Suprapubic skin (tissue), 4 donors: Measurements from ENCODE around the gene STXBP3. TPM values are rescaled to one million over a fixed set of nuclear protein-coding genes. Genes with fewer than 3 reads are reported as not detected.

ENCODE experiments used
- DNase-seq, 2 donors: peaks; one replicate each; pipeline ENCODE4 v3.0.0-alpha.2; 2019; ENCODE audit warnings: low spot score in 2 of 2
- H3K27ac ChIP-seq: fragments of 200-600 bp; sonication (generic); one replicate; pipeline ENCODE4 v1.5.1; 2019
- H3K27me3 ChIP-seq: fragments of 200-600 bp; sonication (generic); one replicate; pipeline ENCODE4 v1.5.1; 2019
- H3K36me3 ChIP-seq: fragments of 200-600 bp; sonication (generic); one replicate; pipeline ENCODE4 v1.5.1; 2019
- H3K4me1 ChIP-seq: fragments of 200-600 bp; sonication (generic); one replicate; pipeline ENCODE4 v1.5.1; 2019
- H3K4me3 ChIP-seq: fragments of 200-600 bp; sonication (generic); one replicate; pipeline ENCODE4 v1.5.1; 2019; ENCODE audit warnings: mild to moderate bottlenecking
- H3K9me3 ChIP-seq: fragments of 200-600 bp; sonication (generic); one replicate; pipeline ENCODE4 v1.5.1; 2019
- EP300 ChIP-seq: sonication (generic); formaldehyde crosslinking; IDR thresholded peaks from one replicate; pipeline ENCODE4 v1.6.1; 2017; ENCODE audit warnings: antibody characterized with exemption
- POLR2A ChIP-seq, 2 donors: fragments of 450-650 bp; IDR thresholded peaks; one replicate each; pipeline ENCODE4 v1.6.1; 2017; ENCODE audit warnings: antibody characterized with exemption in 2 of 2, mild to moderate bottlenecking in 2 of 2, moderate library complexity in 2 of 2
- POLR2AphosphoS5 ChIP-seq, 3 donors: sonication (generic); formaldehyde crosslinking; IDR thresholded peaks; one replicate each; pipeline ENCODE4 v1.6.1; 2017; ENCODE audit warnings: antibody characterized with exemption in 3 of 3
- WGBS: methylation state at CpG from one replicate; pipeline ENCODE4 v1.1.5; 2018; 5-methylcytosine and 5-hydroxymethylcytosine counted together
- total RNA-seq, 4 donors: library from RNA; depleted of rRNA; stranded (reverse); fragments of >200 nt; gene quantifications; one replicate each; pipeline ENCODE4 v1.1.0, GENCODE V29; 2016
- TF ChIP-seq, protein P1 (sequence below), 2 donors: fragments of 200-600 bp in 1 of 2; fragments of 450-650 bp in 1 of 2; sonication (generic) in 1 of 2; IDR thresholded peaks; one replicate each; pipeline ENCODE4 v1.5.1; 2016 to 2019; ENCODE audit warnings: antibody characterized with exemption in 2 of 2, mild to moderate bottlenecking in 1 of 2, moderate library complexity in 1 of 2

STXBP3 gene
- total RNA-seq, 4 donors from 2014 or later, result 48.8 to 137 (median 66.3) TPM

DNA sequence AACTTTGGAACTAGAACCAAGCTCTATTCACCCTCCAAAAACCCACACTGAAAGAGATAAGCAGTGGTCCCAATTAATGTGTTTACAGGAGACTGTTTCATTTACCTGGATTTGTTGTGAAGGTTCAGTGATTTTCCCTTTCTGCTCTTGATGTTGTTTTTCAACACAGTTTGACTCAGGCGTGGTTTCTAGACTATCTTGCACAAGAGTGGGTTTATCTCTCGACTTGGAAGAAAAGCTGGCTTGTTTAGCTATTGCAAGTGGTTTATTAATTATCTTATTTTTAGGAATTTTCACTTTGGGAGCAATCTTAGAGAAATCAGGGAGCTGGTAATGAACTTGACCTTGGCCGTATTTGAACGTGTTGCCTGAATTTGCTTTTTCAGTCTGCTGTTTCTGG is 105.1 kb downstream of the STXBP3 start:
- Histone ChIP-seq H3K27ac (peak overlapping the region; percentile 34), H3K9me3 (no peaks in the 10 kb centered on the region), H3K36me3 (no peaks in the 10 kb centered on the region), H3K4me3 (no peak overlapping the region), H3K4me1 (peaks cover 12% of the 10 kb centered on the region), H3K27me3 (no peaks in the 10 kb centered on the region)
- DNase-seq, result no peak
- WGBS, result 73% methylated on average over 4 of the region's 4 CpGs
- TF ChIP-seq POLR2AphosphoS5 (IDR thresholded peaks at IDR 0.05) (no peak), POLR2A (IDR thresholded peaks at IDR 0.05) (no peak), EP300 (no peak)
- TF ChIP-seq, protein P1, sequence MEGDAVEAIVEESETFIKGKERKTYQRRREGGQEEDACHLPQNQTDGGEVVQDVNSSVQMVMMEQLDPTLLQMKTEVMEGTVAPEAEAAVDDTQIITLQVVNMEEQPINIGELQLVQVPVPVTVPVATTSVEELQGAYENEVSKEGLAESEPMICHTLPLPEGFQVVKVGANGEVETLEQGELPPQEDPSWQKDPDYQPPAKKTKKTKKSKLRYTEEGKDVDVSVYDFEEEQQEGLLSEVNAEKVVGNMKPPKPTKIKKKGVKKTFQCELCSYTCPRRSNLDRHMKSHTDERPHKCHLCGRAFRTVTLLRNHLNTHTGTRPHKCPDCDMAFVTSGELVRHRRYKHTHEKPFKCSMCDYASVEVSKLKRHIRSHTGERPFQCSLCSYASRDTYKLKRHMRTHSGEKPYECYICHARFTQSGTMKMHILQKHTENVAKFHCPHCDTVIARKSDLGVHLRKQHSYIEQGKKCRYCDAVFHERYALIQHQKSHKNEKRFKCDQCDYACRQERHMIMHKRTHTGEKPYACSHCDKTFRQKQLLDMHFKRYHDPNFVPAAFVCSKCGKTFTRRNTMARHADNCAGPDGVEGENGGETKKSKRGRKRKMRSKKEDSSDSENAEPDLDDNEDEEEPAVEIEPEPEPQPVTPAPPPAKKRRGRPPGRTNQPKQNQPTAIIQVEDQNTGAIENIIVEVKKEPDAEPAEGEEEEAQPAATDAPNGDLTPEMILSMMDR (IDR thresholded peaks at IDR 0.05), result no peak

GRCh38 chr1:108852221-108852975 is 105.9 kb downstream of the STXBP3 start:
- 53% methylated on average over 7 of the region's 7 CpGs for WGBS
- TF ChIP-seq EP300, result no peak
- TF ChIP-seq, protein P1 (IDR thresholded peaks at IDR 0.05), result no peak
- TF ChIP-seq POLR2A (IDR thresholded peaks at IDR 0.05), result no peak
- TF ChIP-seq POLR2AphosphoS5 (IDR thresholded peaks at IDR 0.05), result no peak
- no peaks in the 10 kb centered on the region for H3K36me3 ChIP-seq
- H3K4me1 ChIP-seq, result peaks cover 12% of the 10 kb centered on the region
- no peaks in the 10 kb centered on the region for H3K9me3 ChIP-seq
- peak overlapping the region; percentile 34 for H3K27ac ChIP-seq
- no peak overlapping the region for H3K4me3 ChIP-seq
- DNase-seq, result no peak
- no peaks in the 10 kb centered on the region for H3K27me3 ChIP-seq

DNA sequence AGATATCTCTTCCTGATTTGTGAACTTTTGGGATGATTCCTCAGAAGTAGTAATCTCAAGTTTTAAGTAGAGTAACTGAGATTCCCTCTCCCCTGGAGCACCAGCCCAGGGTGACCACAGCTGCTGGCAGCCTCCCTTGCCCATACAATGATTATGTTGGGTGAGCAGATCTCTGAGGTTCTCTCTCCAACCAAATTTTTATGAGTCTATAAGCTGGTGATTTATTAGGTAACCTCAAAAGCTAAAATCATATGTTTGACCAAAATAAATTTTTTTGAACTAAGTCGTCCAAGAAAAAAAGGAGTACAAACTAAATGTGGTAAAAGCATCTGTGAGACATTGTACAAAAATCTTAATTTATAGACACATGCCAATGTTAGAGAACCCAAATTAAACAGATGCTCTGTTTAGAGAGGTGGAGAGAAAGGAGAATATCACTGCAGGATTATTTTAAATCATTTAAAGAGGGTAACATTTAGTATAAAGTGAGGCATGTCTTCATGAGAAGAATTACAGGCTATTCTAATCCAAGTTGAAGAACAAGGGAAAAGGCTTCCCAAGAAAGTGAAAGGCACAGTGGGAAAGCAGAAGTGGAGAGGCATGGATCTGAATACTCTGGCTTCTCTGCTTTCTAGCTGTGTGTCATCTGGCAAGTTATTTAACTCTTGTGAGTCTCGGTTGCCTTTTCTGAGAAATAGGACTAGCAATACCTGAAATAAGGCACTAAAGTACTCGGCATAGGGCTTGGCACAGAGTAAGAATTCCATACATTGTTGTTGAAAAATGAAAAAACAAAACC is 107.9 kb downstream of the STXBP3 start:
- no peak for DNase-seq
- WGBS, result 47% methylated on average over 3 of the region's 3 CpGs
- Histone ChIP-seq H3K36me3 (no peaks in the 10 kb centered on the region), H3K4me1 (peaks cover 12% of the 10 kb centered on the region), H3K27ac (no peak overlapping the region), H3K4me3 (no peak overlapping the region), H3K9me3 (no peaks in the 10 kb centered on the region), H3K27me3 (no peaks in the 10 kb centered on the region)
- TF ChIP-seq EP300, result no peak
- TF ChIP-seq POLR2AphosphoS5 (IDR thresholded peaks at IDR 0.05), result no peak
- TF ChIP-seq, protein P1 (IDR thresholded peaks at IDR 0.05), result no peak
- no peak for TF ChIP-seq POLR2A (IDR thresholded peaks at IDR 0.05)

DNA sequence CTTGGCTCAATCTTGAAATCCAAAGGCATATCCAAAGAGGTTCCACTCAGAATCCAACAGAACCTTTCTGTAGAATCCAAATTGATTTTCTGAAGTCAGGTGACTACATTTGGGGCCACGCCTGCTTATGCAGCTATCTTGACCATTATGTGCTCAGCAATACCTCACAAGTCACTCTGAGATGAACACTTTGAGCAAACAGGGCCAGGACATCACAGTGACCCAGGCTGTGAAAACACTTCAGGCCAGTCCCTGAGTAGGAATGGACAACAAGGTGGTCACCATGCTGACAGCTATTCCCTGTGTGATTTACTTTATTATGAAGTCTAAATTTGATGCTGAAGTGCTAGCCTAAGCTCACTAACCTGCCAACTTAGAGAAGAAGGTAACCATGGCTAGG is 110.5 kb downstream of the STXBP3 start, which contains the start of gene AKNAD1:
Gene AKNAD1, minus strand, starts transcription at position 101 of the 400 bp plus-strand sequence. CDS start 4,430 bp downstream, outside the sequence.
- H3K9me3 ChIP-seq, result no peaks in the 10 kb centered on the region
- no peak within 1 kb of the TSS for H3K4me3 ChIP-seq
- H3K27ac ChIP-seq, result no peak within 1 kb of the TSS
- DNase-seq, result no peak
- 93% methylated on average over 1 of the region's 1 CpG for WGBS
- peaks cover 6% of the 10 kb centered on the region for H3K4me1 ChIP-seq
- no peak for TF ChIP-seq POLR2A (IDR thresholded peaks at IDR 0.05)
- TF ChIP-seq EP300, result no peak
- TF ChIP-seq POLR2AphosphoS5 (IDR thresholded peaks at IDR 0.05), result no peak
- TF ChIP-seq, protein P1 (IDR thresholded peaks at IDR 0.05), result no peak
- no peaks in the 10 kb centered on the region for H3K27me3 ChIP-seq
- no peaks in the 10 kb centered on the region for H3K36me3 ChIP-seq
